Esophagus squamous epithelium (tissue), 5 donors: ENCODE measurements around the gene LCOR. TPM values are rescaled to one million over a fixed set of nuclear protein-coding genes. Genes with fewer than 3 reads are reported as not detected.
A peak's percentile ranks its signal among the peaks of the same experiment; 100 is the strongest.

ENCODE experiments used
- DNase-seq: peaks from one replicate; lab custom pipeline; 2025; lab: John Stamatoyannopoulos, UW
- H3K27ac ChIP-seq, 4 donors: fragments of 200-600 bp; sonication (generic); one replicate each; pipeline ENCODE4 v1.5.1; 2016 to 2019; ENCODE audit warnings: mild to moderate bottlenecking in 1 of 4
- H3K27me3 ChIP-seq, 4 donors: fragments of 200-600 bp; sonication (generic); 1 replicate in 3 of 4; 2 replicates in 1 of 4; pipeline versions ENCODE4 v1.5.1 to v1.6.0; 2017 to 2021; ENCODE audit warnings: antibody characterized with exemption in 1 of 4
- H3K36me3 ChIP-seq, 3 donors: fragments of 200-600 bp; sonication (generic); one replicate each; pipeline ENCODE4 v1.5.1; 2016 to 2019
- H3K4me1 ChIP-seq, 3 donors: fragments of 200-600 bp; sonication (generic); one replicate each; pipeline ENCODE4 v1.5.1; 2017 to 2019
- H3K4me3 ChIP-seq, 4 donors: fragments of 200-600 bp; sonication (generic); 1 replicate in 3 of 4; 2 replicates in 1 of 4; pipeline ENCODE4 v1.5.1; 2016 to 2019; ENCODE audit warnings: mild to moderate bottlenecking in 2 of 4, moderate library complexity in 1 of 4
- H3K9me3 ChIP-seq, 3 donors: fragments of 200-600 bp; sonication (generic); one replicate each; pipeline ENCODE4 v1.5.1; 2016 to 2019
- POLR2A ChIP-seq, 4 donors: fragments of 450-650 bp; IDR thresholded peaks; one replicate each; pipeline ENCODE4 v1.6.1; 2017; ENCODE audit warnings: antibody characterized with exemption in 4 of 4, mild to moderate bottlenecking in 4 of 4, moderate library complexity in 3 of 4
- WGBS, 2 donors: methylation state at CpG; one replicate each; pipeline ENCODE4 v1.1.5; 2018; 5-methylcytosine and 5-hydroxymethylcytosine counted together
- intact Hi-C: fragments of 100-400 bp; cut with DNase I; formaldehyde crosslinking; loops from one replicate; pipeline ENCODE4 v1.15.0; 2022
- total RNA-seq, 4 donors: library from RNA; depleted of rRNA; stranded (reverse); fragments of >200 nt; gene quantifications; one replicate each; pipeline ENCODE4 v1.1.0, GENCODE V29; 2016
- TF ChIP-seq, protein P1 (sequence below), 6 experiments: fragments of 450-650 bp in 4 of 6; fragments of 200-600 bp in 2 of 6; sonication (generic) in 2 of 6; IDR thresholded peaks; one replicate each; pipeline ENCODE4 v1.5.1; 2016 to 2019; ENCODE audit warnings: antibody characterized with exemption in 6 of 6, mild to moderate bottlenecking in 4 of 6, moderate library complexity in 4 of 6
- donor health status: DM: yes; HTN: yes; CAD: no.

The LCOR gene
- total RNA-seq, 4 donors from 2014 or later: 16.9 to 112 (median 30.4) TPM

- H3K4me3 ChIP-seq: no peak overlapping the region
- H3K36me3 ChIP-seq: peaks cover 0 to 10% (median 0%) of the 10 kb centered on the region in 3 donors
- WGBS, 2 donors: 40 to 44% methylated on average over 6 of the region's 6 CpGs
- peaks cover 3 to 48% (median 21%) of the 10 kb centered on the region in 3 donors for H3K4me1 ChIP-seq
- H3K9me3 ChIP-seq: no peaks in the 10 kb centered on the region
- H3K27ac ChIP-seq: peak overlapping the region in 3 of 4 donors; percentile 20 to 42 (median 35)
- TF ChIP-seq, protein P1, sequence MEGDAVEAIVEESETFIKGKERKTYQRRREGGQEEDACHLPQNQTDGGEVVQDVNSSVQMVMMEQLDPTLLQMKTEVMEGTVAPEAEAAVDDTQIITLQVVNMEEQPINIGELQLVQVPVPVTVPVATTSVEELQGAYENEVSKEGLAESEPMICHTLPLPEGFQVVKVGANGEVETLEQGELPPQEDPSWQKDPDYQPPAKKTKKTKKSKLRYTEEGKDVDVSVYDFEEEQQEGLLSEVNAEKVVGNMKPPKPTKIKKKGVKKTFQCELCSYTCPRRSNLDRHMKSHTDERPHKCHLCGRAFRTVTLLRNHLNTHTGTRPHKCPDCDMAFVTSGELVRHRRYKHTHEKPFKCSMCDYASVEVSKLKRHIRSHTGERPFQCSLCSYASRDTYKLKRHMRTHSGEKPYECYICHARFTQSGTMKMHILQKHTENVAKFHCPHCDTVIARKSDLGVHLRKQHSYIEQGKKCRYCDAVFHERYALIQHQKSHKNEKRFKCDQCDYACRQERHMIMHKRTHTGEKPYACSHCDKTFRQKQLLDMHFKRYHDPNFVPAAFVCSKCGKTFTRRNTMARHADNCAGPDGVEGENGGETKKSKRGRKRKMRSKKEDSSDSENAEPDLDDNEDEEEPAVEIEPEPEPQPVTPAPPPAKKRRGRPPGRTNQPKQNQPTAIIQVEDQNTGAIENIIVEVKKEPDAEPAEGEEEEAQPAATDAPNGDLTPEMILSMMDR (IDR thresholded peaks at IDR 0.05): no peak
- no peak for TF ChIP-seq POLR2A (IDR thresholded peaks at IDR 0.05)
- intact Hi-C loops: no loop called here
- no peaks in the 10 kb centered on the region for H3K27me3 ChIP-seq
- no peak for DNase-seq
Observed at GRCh38 chr10:96851281-96851680, 19.2 kb downstream of the LCOR start.

DNA sequence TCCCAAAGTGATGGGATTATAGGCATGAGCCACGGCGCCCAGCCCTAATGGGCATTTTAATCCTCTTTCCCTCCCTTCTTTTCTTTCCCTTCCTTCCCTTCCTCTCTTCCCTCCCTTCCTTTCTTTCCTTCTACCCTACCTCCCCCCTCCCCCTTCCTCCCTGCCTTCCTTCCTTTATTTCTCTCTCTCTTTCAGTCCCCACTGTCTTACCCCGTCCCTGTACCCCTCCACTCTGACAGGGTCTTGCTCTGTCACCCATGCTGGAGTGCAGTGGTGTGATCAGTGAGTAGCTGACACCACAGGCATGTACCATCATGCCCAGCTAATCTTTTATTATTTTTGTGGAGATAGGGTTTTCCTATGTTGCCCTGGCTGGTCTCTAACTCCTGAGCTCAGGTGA lies 24.2 kb downstream of the LCOR start:
- H3K36me3 ChIP-seq: peaks cover 0 to 28% (median 0%) of the 10 kb centered on the region in 3 donors
- intact Hi-C loops: no loop called here
- WGBS, 2 donors: 64 to 69% methylated on average over 3 of the region's 3 CpGs
- H3K9me3 ChIP-seq: no peaks in the 10 kb centered on the region
- DNase-seq: no peak
- TF ChIP-seq POLR2A (IDR thresholded peaks at IDR 0.05): no peak
- TF ChIP-seq, protein P1 (IDR thresholded peaks at IDR 0.05): no peak
- H3K4me1 ChIP-seq: peaks cover 8 to 28% (median 12%) of the 10 kb centered on the region in 3 donors
- no peaks in the 10 kb centered on the region for H3K27me3 ChIP-seq
- no peak overlapping the region for H3K4me3 ChIP-seq
- H3K27ac ChIP-seq: no peak overlapping the region

DNA sequence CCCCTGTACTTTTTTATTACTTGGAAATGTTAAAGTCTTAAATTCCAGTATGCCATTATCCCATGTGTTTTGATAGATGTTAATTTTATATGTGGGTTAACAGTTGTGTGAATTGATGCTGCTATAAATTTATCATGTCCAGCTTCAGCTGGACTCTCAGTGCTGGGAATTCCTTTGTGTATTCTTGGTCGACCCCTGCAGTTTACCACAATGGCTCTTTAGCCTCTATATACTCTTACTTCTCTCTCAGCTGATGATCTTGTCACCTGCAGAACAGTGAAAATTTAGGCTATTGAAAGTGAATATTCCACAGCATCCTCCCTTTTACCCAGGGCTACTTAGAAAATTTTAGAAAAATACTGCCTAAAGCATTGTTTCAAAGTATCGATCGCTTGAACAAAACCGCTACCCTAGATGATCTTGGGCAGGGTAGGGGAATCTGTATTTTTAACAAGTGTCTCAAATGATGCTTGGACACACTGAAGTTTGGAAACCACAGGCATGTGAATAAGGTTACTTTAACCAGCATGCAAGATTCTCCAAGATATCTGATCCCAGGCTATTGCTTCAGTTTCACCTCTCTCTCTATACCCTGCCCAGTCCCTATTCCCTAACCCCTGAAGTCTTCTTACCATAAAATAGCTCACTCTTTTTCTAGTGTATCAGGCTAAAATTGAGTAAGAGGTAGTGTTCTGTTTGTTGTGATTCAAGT lies 25.4 kb downstream of the LCOR start:
- WGBS, 2 donors: 95 to 96% methylated on average over 4 of the region's 4 CpGs
- no peak for DNase-seq

DNA sequence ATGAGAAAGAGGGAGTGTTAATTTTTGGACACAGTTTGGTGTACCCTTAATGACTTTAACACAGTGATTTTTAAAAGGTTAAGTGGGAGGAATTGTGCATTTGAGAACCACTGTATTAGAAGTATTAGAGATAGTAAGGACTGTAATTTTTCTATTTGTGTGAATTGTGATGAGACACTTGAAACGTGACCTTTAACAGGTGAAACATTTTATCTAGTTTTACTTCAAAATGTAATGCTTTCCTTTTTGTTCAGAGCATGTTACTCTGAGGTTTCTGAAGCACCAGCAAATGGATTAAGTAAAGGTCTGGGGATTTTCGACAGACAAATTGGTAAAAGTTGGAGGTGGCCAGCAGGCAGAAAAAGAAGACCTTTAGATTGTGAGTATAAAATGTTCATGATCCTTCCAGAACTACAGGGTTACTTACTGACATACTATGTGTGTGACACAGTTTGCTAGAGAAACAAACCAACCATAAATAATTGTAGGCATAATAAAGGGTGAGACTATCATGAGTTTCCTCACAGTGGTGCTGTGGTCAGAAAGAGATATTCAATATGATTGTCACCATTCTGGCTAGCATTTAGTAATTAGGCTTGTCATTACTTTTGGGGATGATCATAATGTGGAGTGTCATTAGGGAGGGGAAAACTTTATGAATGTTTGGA lies 26.1 kb downstream of the LCOR start:
- no peaks in the 10 kb centered on the region for H3K9me3 ChIP-seq
- H3K27me3 ChIP-seq: no peaks in the 10 kb centered on the region
- TF ChIP-seq POLR2A (IDR thresholded peaks at IDR 0.05): no peak
- TF ChIP-seq, protein P1 (IDR thresholded peaks at IDR 0.05): no peak
- no peak overlapping the region for H3K27ac ChIP-seq
- no peak for DNase-seq
- WGBS, 2 donors: 75 to 83% methylated on average over 2 of the region's 2 CpGs
- intact Hi-C loops: no loop called here
- H3K4me1 ChIP-seq: peaks cover 8 to 21% (median 12%) of the 10 kb centered on the region in 3 donors
- H3K36me3 ChIP-seq: peaks cover 0 to 39% (median 0%) of the 10 kb centered on the region in 3 donors
- H3K4me3 ChIP-seq: no peak overlapping the region

More for the DNA sequence above, 25.4 kb downstream of the LCOR start:
- Histone ChIP-seq H3K27me3 (no peaks in the 10 kb centered on the region), H3K4me3 (no peak overlapping the region), H3K4me1 (peaks cover 8 to 19% (median 12%) of the 10 kb centered on the region in 3 donors), H3K27ac (no peak overlapping the region), H3K36me3 (peaks cover 0 to 39% (median 0%) of the 10 kb centered on the region in 3 donors), H3K9me3 (no peaks in the 10 kb centered on the region)
- intact Hi-C loops: no loop called here
- no peak for TF ChIP-seq POLR2A (IDR thresholded peaks at IDR 0.05)
- TF ChIP-seq, protein P1 (IDR thresholded peaks at IDR 0.05): no peak

DNA sequence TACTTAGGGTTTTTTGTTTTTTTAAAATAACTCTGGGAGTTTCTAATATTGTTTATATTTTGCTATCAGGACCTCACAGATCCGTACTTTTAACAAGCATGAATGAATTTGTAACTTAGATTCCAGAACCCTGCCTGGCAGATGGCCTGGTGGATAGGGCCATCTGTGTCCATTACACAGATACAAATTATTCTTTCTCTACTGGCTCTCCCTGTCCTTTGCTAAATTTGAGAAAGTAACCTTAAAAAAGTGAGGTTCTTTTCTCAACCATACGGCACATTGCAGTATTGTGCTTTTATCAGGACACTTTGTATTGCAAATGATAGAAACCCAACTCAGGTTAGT lies 26.6 kb downstream of the LCOR start:
- TF ChIP-seq POLR2A (IDR thresholded peaks at IDR 0.05): no peak
- TF ChIP-seq, protein P1 (IDR thresholded peaks at IDR 0.05): no peak
- intact Hi-C loops: no loop called here
- Histone ChIP-seq H3K27ac (no peak overlapping the region), H3K4me3 (no peak overlapping the region), H3K9me3 (no peaks in the 10 kb centered on the region), H3K4me1 (peaks cover 8 to 26% (median 12%) of the 10 kb centered on the region in 3 donors), H3K27me3 (no peaks in the 10 kb centered on the region), H3K36me3 (peaks cover 0 to 39% (median 0%) of the 10 kb centered on the region in 3 donors)
- no peak for DNase-seq
- 74 to 78% methylated on average over 2 of the region's 2 CpGs for WGBS, 2 donors
